Middle frontal gyrus (tissue), 1 donor: ENCODE measurements around the gene SERINC4.

Experiments
- DNase-seq: peaks from one replicate; pipeline ENCODE4 v3.0.0-alpha.2; 2015; ENCODE audit warnings: low spot score; ENCODE audit errors: extremely low spot score

The SERINC4 gene

DNA sequence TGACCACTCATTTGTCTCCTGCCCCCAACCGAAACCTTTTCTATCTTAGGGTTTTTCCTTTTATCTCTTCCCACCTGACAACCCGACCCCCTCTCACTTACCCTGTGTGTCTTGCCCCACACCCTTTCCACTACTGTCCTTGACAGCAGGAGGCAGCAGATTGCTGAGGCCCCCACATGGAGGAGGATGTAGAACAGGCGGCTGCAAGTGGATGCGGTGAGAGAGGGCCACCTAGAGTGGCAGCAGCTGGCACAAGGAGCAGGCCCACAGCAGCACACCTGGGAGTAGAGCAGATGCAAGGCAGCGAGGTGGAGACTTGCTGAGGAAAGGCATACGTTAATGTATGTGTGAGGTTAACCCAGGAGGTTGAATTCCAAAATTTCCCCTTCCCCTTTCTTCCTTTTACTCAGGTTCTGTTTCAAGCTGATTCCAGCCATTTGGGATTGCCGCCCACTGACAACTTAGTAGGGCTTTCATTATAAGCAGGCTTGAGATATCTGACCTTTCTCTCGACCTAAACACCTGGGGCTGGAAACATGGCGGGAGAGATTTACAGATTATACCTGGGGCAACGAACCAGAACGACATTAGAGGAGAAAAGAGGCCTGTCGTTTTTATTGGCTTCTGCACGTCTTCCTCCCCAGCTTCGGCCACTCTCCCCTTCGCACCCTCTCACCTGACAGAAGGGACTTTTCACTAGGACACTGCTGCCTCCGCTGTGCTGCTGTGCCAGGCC, 643 bp downstream of the SERINC4 start:
- DNase-seq: no peak

DNA sequence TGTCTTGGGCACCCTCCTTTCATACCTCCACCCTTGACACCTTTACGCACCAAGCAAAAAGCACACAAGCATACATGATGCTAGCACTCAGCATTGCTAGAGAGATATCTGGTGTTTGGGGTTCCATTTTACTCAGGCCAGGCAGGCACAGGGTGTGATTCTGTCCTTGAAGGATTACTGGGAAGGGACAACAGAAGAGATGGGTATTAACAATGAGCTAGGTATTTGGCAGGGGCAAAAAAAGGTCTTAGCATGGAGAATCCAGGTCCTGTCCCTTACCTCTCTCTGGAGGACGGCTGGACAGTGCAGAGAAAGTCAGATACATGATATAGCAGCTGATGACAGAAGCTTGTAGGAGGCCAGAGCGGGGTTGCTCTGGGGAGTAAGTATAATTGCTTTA, 3.5 kb downstream of the SERINC4 start:
- DNase-seq: no peak

- DNase-seq: no peak
Measured at GRCh38 chr15:43795997-43796396, 4.0 kb downstream of the SERINC4 start.

- no peak for DNase-seq
Measured at GRCh38 chr15:43795197-43795596, 4.8 kb downstream of the SERINC4 start.

- no peak for DNase-seq
Measured at GRCh38 chr15:43794269-43795037, 5.6 kb downstream of the SERINC4 start.

GRCh38 chr15:43793647-43794046, 6.4 kb downstream of the SERINC4 start:
- DNase-seq: no peak

- DNase-seq: no peak
Measured at GRCh38 chr15:43792761-43793476, 7.1 kb downstream of the SERINC4 start.

GRCh38 chr15:43791993-43792760, 7.8 kb downstream of the SERINC4 start, which contains the start of gene SERF2:
Gene SERF2, plus strand, starts transcription at chr15:43792320. Its CDS starts 57 bp downstream, at chr15:43792377.
- peak; percentile 97 for DNase-seq

DNA sequence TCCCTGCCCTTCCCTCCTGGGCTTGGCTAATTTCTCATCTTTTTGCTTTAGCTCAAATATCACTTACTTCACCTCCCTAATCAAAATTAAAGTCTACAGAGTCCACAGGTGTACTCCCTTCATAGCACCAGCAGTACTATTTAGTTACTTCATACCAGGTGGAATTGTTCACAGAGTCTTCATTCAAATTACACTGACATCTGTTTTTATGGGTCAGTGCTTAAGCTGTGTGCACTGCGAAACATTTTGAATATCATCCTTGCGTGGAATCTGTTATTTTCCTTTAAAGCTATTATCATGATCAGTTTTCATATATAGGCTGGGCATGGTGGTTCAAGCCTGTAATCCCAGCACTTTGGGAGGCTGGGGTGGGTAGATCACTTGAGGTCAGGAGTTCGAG, 10.6 kb downstream of the SERINC4 start:
- DNase-seq: no peak

DNA sequence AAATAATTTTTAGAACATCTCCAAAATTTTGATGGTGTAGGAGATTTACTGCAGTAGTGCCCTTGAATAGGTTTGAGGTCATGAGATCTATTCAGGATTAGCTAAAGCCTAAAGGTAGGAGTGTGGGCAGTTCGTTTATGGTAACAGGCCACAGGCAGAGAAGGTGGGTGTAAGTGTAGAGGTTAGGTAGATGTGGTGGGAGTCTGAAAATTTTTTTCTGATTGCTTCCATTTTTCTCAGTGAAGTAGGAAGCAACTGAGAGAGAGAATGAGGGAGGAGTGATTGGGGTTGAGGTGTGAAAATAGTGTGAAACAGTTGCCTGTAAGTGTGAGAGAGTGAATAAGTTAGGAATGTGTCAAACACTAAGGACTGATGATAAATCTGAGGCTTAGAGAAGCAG, 21.0 kb downstream of the SERINC4 start:
- DNase-seq: no peak

GRCh38 chr15:43777267-43777914, 22.6 kb downstream of the SERINC4 start:
- DNase-seq: no peak

DNA sequence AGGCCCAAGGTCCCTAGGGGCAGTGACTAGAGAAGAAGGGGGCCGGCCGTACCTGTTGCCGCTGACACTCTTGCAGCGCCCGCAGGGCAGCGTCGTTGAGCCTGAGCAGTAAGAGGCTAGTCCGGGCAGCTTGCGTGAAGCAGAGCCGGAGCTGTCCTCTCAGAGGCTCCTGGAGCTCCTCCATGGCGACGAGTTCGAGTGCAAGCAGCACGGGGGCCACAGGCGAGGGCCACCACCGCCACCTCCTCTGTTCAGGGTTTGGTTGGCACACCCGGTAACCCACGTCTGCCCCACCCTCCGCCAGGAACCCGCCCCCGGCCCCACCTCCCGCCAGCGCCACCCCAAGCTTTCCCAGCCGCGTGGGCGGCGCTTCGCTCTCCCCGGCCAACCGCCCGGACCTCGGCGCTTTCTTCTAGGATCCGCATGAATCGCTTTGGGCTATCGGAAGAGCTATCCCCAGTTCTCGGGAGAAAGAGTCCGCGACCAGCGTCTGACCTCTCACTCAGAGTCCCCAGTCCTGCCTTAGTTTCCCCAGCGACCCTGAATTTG, 23.2 kb downstream of the SERINC4 start, which contains the start of gene ELL3:
Gene ELL3, minus strand, starts transcription at position 249 of the 549 bp plus-strand sequence. Its CDS starts 65 bp downstream, at position 184.
- DNase-seq: no peak

- no peak for DNase-seq
Measured at GRCh38 chr15:43776101-43776717, 23.8 kb downstream of the SERINC4 start.

DNA sequence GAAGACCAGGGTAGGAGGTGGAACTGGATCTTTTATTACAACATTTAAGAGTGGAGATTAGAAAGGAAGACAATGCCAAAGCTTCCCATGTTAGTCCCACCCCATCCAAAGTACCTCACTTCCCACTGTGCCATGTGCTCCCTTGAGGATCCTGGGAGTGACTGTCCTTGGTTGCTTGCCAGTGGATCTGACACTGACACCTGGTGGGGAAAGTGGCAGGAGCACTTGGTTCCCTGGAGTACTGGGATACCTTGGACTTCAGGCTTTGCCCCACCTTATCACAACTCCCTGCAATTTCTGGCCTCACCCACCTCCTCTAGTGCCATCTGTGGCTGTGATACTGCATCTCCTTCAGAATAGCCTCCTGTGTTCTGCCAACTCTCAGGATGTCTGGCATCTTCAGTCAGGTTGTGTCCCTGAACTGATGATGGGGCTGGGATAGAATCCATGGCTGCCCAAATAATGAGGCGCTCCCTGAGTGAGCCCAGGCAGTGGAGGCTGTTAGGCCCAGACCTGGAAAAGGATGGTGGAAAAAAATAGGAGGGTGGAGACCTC, 24.5 kb downstream of the SERINC4 start:
- no peak for DNase-seq

DNA sequence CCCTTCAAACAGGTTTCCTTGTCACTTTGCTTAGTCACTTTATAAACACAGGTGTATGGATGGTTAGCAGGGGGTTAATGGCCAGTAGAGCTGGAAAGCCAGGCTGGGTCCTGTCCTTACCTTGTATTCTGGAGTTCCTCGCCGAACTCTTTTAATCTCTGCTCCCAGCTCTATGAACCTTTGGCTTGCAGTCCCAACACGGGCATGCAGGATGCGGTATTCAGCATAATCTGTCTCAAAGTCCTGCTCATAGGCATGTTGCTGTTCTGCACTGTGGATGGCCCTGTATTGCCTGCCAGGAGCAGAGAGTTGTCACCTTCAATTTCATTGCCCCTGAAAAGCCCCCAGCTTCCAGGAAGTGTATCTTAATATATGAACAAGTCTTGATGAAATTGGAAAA, 26.0 kb downstream of the SERINC4 start:
- DNase-seq: no peak

- DNase-seq: no peak
Measured at GRCh38 chr15:43772624-43773023, 27.4 kb downstream of the SERINC4 start.

GRCh38 chr15:43771816-43772215, 28.2 kb downstream of the SERINC4 start:
- no peak for DNase-seq

DNA sequence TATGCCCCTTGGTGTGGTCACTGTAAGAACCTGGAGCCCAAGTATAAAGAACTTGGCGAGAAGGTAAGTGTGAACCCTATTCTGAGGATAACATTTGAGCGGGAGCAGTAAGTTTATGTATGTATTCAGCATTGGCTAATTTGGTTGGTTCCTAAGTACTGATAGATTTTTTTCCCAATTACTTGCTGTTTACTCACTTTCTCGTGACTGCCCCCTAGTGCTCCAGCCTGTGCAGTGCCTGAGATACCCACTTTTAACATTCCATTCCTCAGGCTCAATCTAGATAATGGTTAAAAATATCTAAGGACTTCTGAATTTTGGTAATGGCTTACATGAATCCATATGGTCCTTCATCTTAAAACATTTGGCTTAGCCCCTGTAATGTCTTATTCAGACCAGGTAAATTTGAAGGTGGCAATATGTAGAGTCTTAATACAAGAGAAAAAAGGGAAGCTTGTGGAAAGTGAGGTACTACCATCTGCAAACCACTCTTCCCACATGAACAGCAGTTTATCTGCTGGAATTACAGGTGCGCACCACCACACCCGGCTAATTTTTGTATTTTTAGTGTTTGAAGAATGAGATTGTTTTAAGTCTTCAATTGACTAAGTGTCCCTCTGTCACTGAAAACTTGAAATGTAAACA, 30.3 kb downstream of the SERINC4 start:
- no peak for DNase-seq

DNA sequence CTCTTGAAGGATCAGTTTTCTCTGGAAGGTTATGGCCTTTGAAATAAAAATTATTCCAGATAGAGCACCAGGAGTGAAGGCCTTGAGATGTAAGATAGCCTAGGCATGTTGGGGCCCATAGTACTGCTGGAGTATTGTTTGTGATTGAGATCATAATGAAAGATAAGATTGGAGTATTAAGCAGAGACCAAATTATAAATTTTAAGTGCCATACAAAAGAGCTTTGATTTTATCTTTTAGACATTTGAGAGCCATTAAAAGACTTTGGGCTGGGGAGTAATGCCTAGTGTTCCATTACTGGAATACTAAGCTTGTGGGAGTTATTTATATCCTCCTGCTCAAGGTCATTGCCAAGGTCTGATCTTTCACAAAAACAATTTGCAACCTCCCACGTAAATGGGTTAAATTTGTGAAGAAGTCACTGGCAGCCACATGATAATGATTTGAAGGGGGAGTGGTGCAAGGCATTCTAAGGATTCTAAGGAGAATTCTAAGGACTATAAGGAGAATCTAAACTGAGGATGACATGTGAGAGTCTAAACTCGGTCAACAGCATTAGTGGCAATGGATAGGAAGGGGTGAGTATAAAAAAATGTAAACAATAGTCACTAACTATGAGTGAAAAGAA, 36.1 kb downstream of the SERINC4 start:
- no peak for DNase-seq
